K562 (cell line): Measurements from ENCODE around the gene ACO2. TPM values are rescaled to one million over a fixed set of nuclear protein-coding genes. Genes with fewer than 3 reads are reported as not detected.

Source experiments
- FIP1L1 ChIP-seq: fragments of 200-400 bp; formaldehyde crosslinking; IDR thresholded peaks from 2 replicates; pipeline ENCODE4 v1.6.1; 2018; ENCODE audit warnings: mild to moderate bottlenecking, low read depth, low read length; ENCODE audit not compliant: poor library complexity, severe bottlenecking
- GMEB1 ChIP-seq: fragments of 250-450 bp; sonication (Bioruptor Pico); IDR thresholded peaks from 2 replicates; pipeline ENCODE4 v1.4.0; 2020; ENCODE audit warnings: mild to moderate bottlenecking
- MAX ChIP-seq: sonication (generic); formaldehyde crosslinking; IDR thresholded peaks from 2 replicates; pipeline ENCODE4 v1.9.0; 2022; ENCODE audit warnings: mild to moderate bottlenecking, missing genetic modification reagents
- NRF1 ChIP-seq, 2 experiments: fragments of 450-650 bp; IDR thresholded peaks in 1 of 2; conservative IDR thresholded peaks in 1 of 2; 2 replicates each; pipeline ENCODE4 v1.6.1; 2014; ENCODE audit warnings: mild to moderate bottlenecking in 2 of 2
- RAD21 ChIP-seq, 2 experiments: fragments of 250-450 bp in 1 of 2; fragments of 450-650 bp in 1 of 2; sonication (Bioruptor Pico) in 1 of 2; formaldehyde crosslinking in 1 of 2; IDR thresholded peaks in 1 of 2; conservative IDR thresholded peaks in 1 of 2; 2 replicates each; pipeline versions ENCODE4 v1.4.0 to v1.8.0; 2020 to 2022; ENCODE audit warnings: mild to moderate bottlenecking in 2 of 2, moderate library complexity in 1 of 2
- REST ChIP-seq, 2 experiments: fragments of 450-650 bp; formaldehyde crosslinking in 1 of 2; IDR thresholded peaks; 2 replicates each; pipeline versions ENCODE4 v1.4.0 to v1.6.1; 2014 to 2020; ENCODE audit warnings: mild to moderate bottlenecking in 2 of 2, borderline replicate concordance in 1 of 2, low read depth in 1 of 2
- USF2 ChIP-seq: sonication (generic); formaldehyde crosslinking; IDR thresholded peaks from 2 replicates; pipeline ENCODE4 v1.5.0; 2020; ENCODE audit warnings: missing genetic modification reagents
- ZNF431 ChIP-seq: sonication (generic); formaldehyde crosslinking; IDR thresholded peaks from 2 replicates; pipeline ENCODE4 v1.8.0; 2022; ENCODE audit warnings: mild to moderate bottlenecking, missing genetic modification reagents
- ZNF766 ChIP-seq: fragments of 200-800 bp; sonication (Bioruptor generic); conservative IDR thresholded peaks from 2 replicates; pipeline ENCODE4 v1.6.1; 2016; ENCODE audit warnings: missing genetic modification characterization, missing compliant biosample characterization
- polyA plus RNA-seq, 8 experiments: library from polyadenylated mRNA; depleted of rRNA in 4 of 8; stranded (reverse) in 5 of 8; unstranded in 3 of 8; fragments of >200 nt; fragmentation: Nextera tagmentation in 2 of 8; fragmentation: Illumina TruSeq in 1 of 8; extraction: Ambion mirVana in 2 of 8; extraction: Trizol in 1 of 8; gene quantifications; 2 replicates each; pipeline versions ENCODE4 v1.2.1 to v1.2.3, GENCODE V29; 2011 to 2014; ENCODE audit warnings: inconsistent platforms in 1 of 8, missing spikeins in 1 of 8
- total RNA-seq, 7 experiments: library from RNA; depleted of rRNA in 6 of 7; stranded (reverse); fragments of >200 nt in 6 of 7; fragmentation: Illumina TruSeq in 2 of 7; extraction: Trizol in 2 of 7; gene quantifications; 2 replicates each; pipeline versions ENCODE4 v1.2.1 to v1.2.3, GENCODE V29; 2011 to 2021; ENCODE audit warnings: low replicate concordance in 1 of 7

The ACO2 gene
- total and polyA plus RNA-seq, 9 of the 15 experiments (the other 6 are each of a cell fraction or from before 2014, with no cell fraction given) = 16.2 to 119 (median 43.2) TPM

- peak; percentile 28 to 62; a peak in 3 of 4 replicates for TF ChIP-seq RAD21 (CRISPR knock-in tag; conservative IDR thresholded peaks at IDR 0.05 in 1 of 2, IDR thresholded peaks at IDR 0.05 in 1 of 2)
- peak; percentile 93 to 94 for TF ChIP-seq NRF1 (conservative IDR thresholded peaks at IDR 0.05 in 1 of 2, IDR thresholded peaks at IDR 0.05 in 1 of 2)
- peak; percentile 93 for TF ChIP-seq ZNF766 (CRISPR knock-in tag)
- TF ChIP-seq FIP1L1 = peak; percentile 25
- TF ChIP-seq REST (IDR thresholded peaks at IDR 0.05; ENCODE audit: borderline replicate concordance) = peak; percentile 18; the same call in 1 of the 2 replicates
- no peak for TF ChIP-seq REST (CRISPR knock-in tag; IDR thresholded peaks at IDR 0.05; ENCODE audit: low read depth)
- TF ChIP-seq GMEB1 (CRISPR knock-in tag) = peak; percentile 84
- peak; percentile 77 for TF ChIP-seq MAX (CRISPR knock-in tag)
- TF ChIP-seq USF2 (CRISPR knock-in tag) = 0 out of 2 replicates have a peak, but pooled peaks have one; percentile 18
- TF ChIP-seq ZNF431 (CRISPR knock-in tag) = 0 out of 2 replicates have a peak, but pooled peaks have one; percentile 32
Measured at GRCh38 chr22:41543854-41544670, 75.1 kb downstream of the ACO2 start, which contains the start of gene POLR3H (continued).
